Endothelial cell of umbilical vein (primary cell): ENCODE results near the gene EPSTI1.

ENCODE experiments used
- CTCF ChIP-seq, 2 donors: IDR thresholded peaks; 1 replicate in 1 of 2; 2 replicates in 1 of 2; pipeline ENCODE4 v1.5.1; 2011; ENCODE audit warnings: low read length in 2 of 2, mild to moderate bottlenecking in 2 of 2, moderate library complexity in 2 of 2, control low read depth in 1 of 2, inconsistent platforms in 1 of 2, low read depth in 1 of 2; ENCODE audit not compliant: insufficient read depth in 1 of 2; ENCODE audit errors: extremely low read depth in 1 of 2
- EZH2 ChIP-seq: IDR thresholded peaks from 2 replicates; pipeline ENCODE4 v1.6.1; 2012; ENCODE audit warnings: borderline replicate concordance, low read depth, mild to moderate bottlenecking, moderate library complexity, low read length, inconsistent platforms; ENCODE audit not compliant: severe bottlenecking
- JUN ChIP-seq: IDR thresholded peaks from 2 replicates; pipeline ENCODE4 v1.6.1; 2011; ENCODE audit warnings: borderline replicate concordance, low read depth; ENCODE audit not compliant: insufficient read length, insufficient read depth
- MAX ChIP-seq: IDR thresholded peaks from 2 replicates; pipeline ENCODE4 v1.6.1; 2011; ENCODE audit not compliant: insufficient read depth, insufficient read length
- MYC ChIP-seq: IDR thresholded peaks from one replicate; pipeline ENCODE4 v1.6.1; 2011; ENCODE audit warnings: mild to moderate bottlenecking, low read depth, low read length
- POLR2A ChIP-seq: IDR thresholded peaks from 2 replicates; pipeline ENCODE4 v1.6.1; 2012; ENCODE audit warnings: low read depth, mild to moderate bottlenecking, control low read depth, low read length
- POLR2AphosphoS5 ChIP-seq: IDR thresholded peaks from 2 replicates; pipeline ENCODE4 v1.6.1; 2012; ENCODE audit warnings: low read depth, mild to moderate bottlenecking, control low read depth, low read length, moderate library complexity; ENCODE audit not compliant: insufficient read depth

GRCh38 chr13:42878721-42879120, 113.3 kb downstream of the EPSTI1 start:
- TF ChIP-seq POLR2AphosphoS5: no peak
- TF ChIP-seq CTCF (IDR thresholded peaks at IDR 0.05; ENCODE audit: extremely low read depth in 1 of 2, insufficient read depth in 1 of 2, low read depth in 1 of 2, low read length in 2 of 2): no peak
- TF ChIP-seq JUN: no peak
- no peak for TF ChIP-seq POLR2A
- no peak for TF ChIP-seq EZH2
- TF ChIP-seq MYC: no peak
- TF ChIP-seq MAX: no peak
